ENCODE data around the gene CES2. TPM values are rescaled to one million over a fixed set of nuclear protein-coding genes. Genes with fewer than 3 reads are reported as not detected.
"Not testable (repeated sequence)": the region's sequence is repeated elsewhere in the genome, so short reads cannot be mapped to it uniquely, and the experiment has no call there.

Gene CES2
- total RNA-seq, 1 experiment from 2014 or later, result 24.0 TPM

GRCh38 chr16:66952430-66953110 lies 17.3 kb downstream of the CES2 start:
- no peak for DNase-seq (ENCODE audit: low read depth)

GRCh38 chr16:66953462-66954096 lies 18.3 kb downstream of the CES2 start:
- DNase-seq (ENCODE audit: low read depth), result no peak

GRCh38 chr16:66954097-66954659 lies 18.9 kb downstream of the CES2 start:
- DNase-seq (ENCODE audit: low read depth), result peak; percentile 74

GRCh38 chr16:66955363-66956153 lies 20.2 kb downstream of the CES2 start:
- DNase-seq (ENCODE audit: low read depth), result not testable (repeated sequence)

- not testable (repeated sequence) for DNase-seq (ENCODE audit: low read depth)
Measured at GRCh38 chr16:66956154-66956457, 20.8 kb downstream of the CES2 start.

GRCh38 chr16:66958857-66959703 lies 23.8 kb downstream of the CES2 start:
- DNase-seq (ENCODE audit: low read depth), result no peak

GRCh38 chr16:66959704-66960161 lies 24.4 kb downstream of the CES2 start:
- no peak for DNase-seq (ENCODE audit: low read depth)

- DNase-seq (ENCODE audit: low read depth), result no peak
Measured at GRCh38 chr16:66960270-66960669, 25.0 kb downstream of the CES2 start.

GRCh38 chr16:66961065-66961744 lies 25.9 kb downstream of the CES2 start, which contains the start of gene CES3:
Gene CES3 (plus strand): TSS chr16:66961266. CDS start chr16:66961308, 42 bp downstream.
- DNase-seq (ENCODE audit: low read depth), result peak; percentile 76

GRCh38 chr16:66961914-66962313 lies 26.6 kb downstream of the CES2 start:
- no peak for DNase-seq (ENCODE audit: low read depth)

- DNase-seq (ENCODE audit: low read depth), result no peak
Measured at GRCh38 chr16:66964049-66964448, 28.7 kb downstream of the CES2 start.

- DNase-seq (ENCODE audit: low read depth), result no peak
Measured at GRCh38 chr16:66968847-66969246, 33.5 kb downstream of the CES2 start.

- DNase-seq (ENCODE audit: low read depth), result peak; percentile 76
Measured at GRCh38 chr16:66970775-66971720, 35.7 kb downstream of the CES2 start.

- no peak for DNase-seq (ENCODE audit: low read depth)
Measured at GRCh38 chr16:66972983-66973382, 37.7 kb downstream of the CES2 start.

GRCh38 chr16:66973716-66974115 lies 38.4 kb downstream of the CES2 start:
- no peak for DNase-seq (ENCODE audit: low read depth)

GRCh38 chr16:66974156-66974931 lies 39.0 kb downstream of the CES2 start:
- not testable (repeated sequence) for DNase-seq (ENCODE audit: low read depth)

GRCh38 chr16:66974932-66975246 lies 39.6 kb downstream of the CES2 start:
- DNase-seq (ENCODE audit: low read depth), result not testable (repeated sequence)

GRCh38 chr16:66975302-66975893 lies 40.1 kb downstream of the CES2 start:
- no peak for DNase-seq (ENCODE audit: low read depth)
